GM21786 (cell line): ENCODE results near the gene EVA1B.

Experiments
- ATAC-seq: cut with Tn5 transposase; IDR thresholded peaks from one replicate; pipeline ENCODE4 v1.9.1; 2021; ENCODE audit not compliant: unreplicated experiment

The EVA1B gene

GRCh38 chr1:36284061-36284460, 39.4 kb downstream of the EVA1B start:
- ATAC-seq: no peak

DNA sequence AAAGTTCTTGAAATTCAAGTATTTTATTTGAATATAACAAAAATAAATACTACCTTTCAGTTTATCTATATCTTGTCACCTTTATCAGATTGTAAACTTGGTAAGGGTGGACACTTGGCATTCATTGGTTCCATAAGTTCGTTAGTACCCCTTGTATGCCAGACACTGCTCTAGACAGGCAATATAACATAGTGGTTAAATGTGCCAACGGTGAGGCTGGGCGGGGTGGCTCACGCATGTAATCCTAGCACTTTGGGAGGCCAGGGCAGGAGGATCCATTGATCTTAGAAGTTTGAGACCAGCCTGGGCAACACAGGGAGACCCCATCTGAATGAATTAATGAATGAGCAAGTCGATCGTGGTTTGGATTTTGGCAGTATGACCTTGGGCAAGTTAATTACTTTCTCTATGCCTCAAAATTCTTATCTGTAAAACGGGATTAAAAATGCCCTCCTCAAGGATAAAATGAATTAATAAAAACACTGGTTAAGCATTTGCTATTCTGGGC, 43.6 kb downstream of the EVA1B start:
- ATAC-seq: no peak

GRCh38 chr1:36279110-36279788, 44.2 kb downstream of the EVA1B start:
- no peak for ATAC-seq

GRCh38 chr1:36276688-36277087, 46.8 kb downstream of the EVA1B start:
- no peak for ATAC-seq

- no peak for ATAC-seq
Observed at GRCh38 chr1:36274201-36274600, 49.2 kb downstream of the EVA1B start.

DNA sequence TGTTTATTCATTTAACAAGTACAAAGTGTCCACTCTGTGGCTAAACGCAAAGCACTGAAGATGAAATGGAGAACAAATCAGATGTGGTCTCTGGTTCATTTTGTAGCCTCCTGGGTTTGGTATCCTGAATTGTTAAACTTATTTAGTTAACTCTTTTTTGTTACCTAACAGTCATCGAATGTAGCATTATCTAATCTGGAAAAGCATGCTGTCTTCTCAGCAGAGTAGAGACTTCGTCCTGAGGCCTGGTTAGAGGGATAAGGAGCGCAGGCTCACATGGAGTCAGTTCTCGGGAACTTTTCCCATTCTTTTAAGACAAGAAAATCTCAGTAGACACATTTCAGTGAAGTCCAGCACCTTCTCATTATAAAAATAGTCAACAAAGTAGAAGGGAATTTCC, 50.4 kb downstream of the EVA1B start:
- no peak for ATAC-seq
